HG02981 (cell line): Measurements from ENCODE around the gene KCNJ6.

ENCODE experiments used
- ATAC-seq: cut with Tn5 transposase; IDR thresholded peaks from one replicate; pipeline ENCODE4 v1.9.1; 2021; ENCODE audit warnings: mild to moderate bottlenecking, moderate library complexity; ENCODE audit not compliant: unreplicated experiment

The KCNJ6 gene

DNA sequence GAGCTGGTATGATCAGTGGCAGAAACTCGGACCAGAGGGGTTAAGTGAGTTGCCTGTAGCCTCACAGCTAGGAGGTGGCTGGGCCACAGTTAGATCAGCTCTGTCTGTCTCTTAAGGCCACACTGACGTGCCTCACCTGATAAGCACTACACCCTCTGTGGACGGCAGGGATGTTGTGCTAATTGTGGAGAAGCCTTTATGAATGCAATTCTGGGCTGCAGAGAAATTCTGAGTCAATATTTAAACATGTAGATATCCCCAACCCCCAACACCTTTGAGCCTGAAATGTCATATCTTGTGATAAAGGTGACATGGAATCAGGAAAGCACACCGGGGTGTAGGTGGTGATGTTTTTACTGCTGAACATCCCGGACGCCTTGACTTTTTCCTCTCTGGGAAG lies 88.3 kb downstream of the KCNJ6 start:
- no peak for ATAC-seq

- ATAC-seq = no peak
Observed at GRCh38 chr21:37821786-37822450, 94.3 kb downstream of the KCNJ6 start.

DNA sequence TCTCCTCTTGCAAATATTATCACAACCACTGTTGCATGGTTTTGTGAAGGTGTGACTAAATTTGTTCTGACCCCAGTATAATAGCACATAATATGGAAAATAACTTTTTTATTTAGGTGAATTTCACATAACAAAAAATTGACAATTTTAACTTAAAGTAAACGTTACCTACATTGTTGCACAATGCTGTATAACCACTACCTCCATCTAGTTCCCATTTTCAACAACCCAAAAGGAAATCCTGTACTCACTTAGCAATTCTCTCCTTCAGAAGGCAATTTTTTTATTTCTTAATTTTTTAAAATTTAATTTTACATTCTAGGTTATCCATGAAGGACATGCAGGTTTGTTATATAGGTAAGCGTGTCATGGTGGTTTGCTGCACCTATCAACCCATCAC lies 95.2 kb downstream of the KCNJ6 start:
- no peak for ATAC-seq

DNA sequence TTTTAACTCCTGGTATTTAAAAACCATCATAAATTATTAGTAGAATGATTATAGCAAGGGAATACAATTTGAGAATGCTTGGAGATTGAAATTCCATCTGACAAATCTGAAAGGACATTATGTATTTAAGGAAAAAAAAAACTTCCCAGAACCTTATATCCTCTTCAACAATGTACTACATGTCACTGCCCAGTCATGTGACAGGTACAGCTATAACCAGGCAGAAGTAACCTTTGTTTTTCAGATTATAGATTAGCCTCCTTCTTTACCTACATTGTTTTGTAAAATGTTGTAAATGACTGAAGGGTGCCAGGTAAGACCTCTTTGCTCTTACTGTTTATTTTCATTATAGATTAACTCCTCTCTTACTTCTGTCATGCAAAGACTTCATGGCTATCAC lies 96.9 kb downstream of the KCNJ6 start:
- no peak for ATAC-seq

DNA sequence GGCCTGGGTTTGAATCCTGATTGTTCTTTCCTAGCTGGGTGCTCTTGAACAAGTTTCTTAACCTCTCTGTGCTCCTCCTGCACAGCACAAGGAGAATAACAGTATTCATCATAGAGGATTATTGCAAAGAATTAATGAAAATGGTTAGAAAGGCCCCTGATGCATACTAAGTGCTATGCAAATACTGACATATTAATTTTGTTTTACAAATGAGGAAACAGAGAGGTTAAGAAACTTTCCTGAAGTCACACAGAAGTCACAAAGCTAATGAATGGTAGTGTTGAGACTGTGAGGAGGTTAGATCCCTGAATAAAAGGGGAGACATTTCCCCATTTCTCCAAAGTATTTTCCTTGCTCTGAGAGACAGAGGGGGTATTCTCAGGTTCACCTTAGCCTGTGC lies 99.0 kb downstream of the KCNJ6 start:
- ATAC-seq = no peak

GRCh38 chr21:37815893-37816292 lies 100.4 kb downstream of the KCNJ6 start:
- no peak for ATAC-seq

DNA sequence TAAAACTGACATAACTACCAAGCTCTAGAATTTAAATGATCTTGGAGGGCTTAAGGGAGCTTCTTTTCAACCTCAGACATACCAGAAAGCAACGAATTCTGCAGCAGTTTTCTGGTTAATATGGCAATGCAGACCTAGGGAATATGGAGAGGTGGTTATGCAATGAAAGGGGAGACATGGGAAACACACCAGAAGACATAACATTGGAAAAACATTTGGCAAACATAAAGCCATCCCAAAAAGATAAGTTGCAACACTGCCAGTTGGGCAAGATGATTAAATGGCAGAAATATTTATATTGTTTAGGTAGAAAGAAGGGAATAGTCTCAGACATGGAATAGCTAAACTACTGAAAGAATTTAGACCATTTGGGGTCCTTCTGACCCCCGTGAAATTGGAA lies 104.5 kb downstream of the KCNJ6 start:
- ATAC-seq = no peak

DNA sequence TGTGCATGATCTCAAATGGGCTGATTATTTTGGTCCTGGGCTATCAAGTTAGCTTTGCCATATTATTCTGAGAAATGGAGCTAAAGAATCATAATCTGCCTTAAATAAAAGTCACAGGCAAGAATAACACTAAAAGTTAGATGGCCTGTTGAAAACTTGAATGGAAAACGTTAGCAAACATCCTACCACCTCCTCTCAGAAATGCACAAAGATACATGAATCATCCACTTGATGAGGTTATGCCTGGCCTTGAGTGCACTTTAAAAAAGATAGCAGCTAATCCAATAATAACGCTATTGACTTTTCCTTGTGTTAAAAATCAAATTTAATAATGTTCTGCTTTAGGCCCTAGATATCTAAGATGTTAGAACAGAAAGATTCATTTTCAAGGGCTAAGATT lies 108.0 kb downstream of the KCNJ6 start:
- no peak for ATAC-seq

GRCh38 chr21:37805266-37805665 lies 111.0 kb downstream of the KCNJ6 start:
- no peak for ATAC-seq

DNA sequence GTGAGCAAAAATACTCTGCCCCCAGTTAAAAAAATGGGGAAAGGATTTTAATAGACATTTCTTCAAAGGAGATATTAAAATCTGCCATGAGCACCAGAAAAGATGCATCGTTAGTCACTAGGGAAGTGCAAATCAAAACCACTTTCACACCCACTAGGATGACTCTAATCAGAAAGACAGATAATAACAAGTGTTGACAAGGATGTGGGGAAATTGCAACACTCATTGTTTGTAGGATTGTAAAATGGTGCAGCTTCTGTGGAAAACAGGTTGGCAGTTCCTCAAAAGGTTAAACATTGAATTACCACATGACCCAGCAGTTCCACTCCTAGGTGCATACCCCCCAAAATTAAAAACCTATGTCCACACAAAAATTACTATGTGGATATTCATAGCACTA lies 112.3 kb downstream of the KCNJ6 start:
- ATAC-seq = no peak

DNA sequence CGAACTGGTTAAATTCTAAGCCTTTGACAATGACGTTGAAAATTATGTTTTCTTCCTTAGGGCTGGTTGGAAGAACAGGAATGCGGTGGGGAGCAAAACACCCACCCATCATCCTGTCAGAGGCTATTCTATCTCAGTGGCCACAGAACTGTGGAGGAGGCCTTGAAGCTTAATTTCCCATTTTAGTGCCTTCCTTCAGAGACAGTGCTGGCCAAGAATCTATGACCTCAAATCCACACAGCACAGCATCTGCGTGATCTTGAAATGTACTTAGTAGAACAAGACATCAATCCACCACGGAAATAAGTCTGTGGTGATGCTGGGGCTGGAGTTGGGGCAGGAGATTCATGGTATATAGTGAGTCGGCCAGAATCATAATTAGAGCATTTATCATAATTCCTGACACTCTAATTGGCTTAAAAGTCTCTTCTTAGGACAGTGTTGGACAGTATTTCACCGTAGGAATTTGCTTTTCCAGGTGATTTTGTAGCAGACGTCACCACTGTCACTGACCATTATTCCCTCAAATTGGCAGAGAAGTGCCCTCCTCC lies 113.1 kb downstream of the KCNJ6 start:
- no peak for ATAC-seq

- no peak for ATAC-seq
Observed at GRCh38 chr21:37800456-37801061, 115.7 kb downstream of the KCNJ6 start.

- ATAC-seq = no peak
Observed at GRCh38 chr21:37800057-37800455, 116.2 kb downstream of the KCNJ6 start.

GRCh38 chr21:37799211-37800056 lies 116.8 kb downstream of the KCNJ6 start:
- no peak for ATAC-seq

- ATAC-seq = no peak
Observed at GRCh38 chr21:37797403-37797802, 118.9 kb downstream of the KCNJ6 start.

GRCh38 chr21:37796011-37796410 lies 120.2 kb downstream of the KCNJ6 start:
- no peak for ATAC-seq

DNA sequence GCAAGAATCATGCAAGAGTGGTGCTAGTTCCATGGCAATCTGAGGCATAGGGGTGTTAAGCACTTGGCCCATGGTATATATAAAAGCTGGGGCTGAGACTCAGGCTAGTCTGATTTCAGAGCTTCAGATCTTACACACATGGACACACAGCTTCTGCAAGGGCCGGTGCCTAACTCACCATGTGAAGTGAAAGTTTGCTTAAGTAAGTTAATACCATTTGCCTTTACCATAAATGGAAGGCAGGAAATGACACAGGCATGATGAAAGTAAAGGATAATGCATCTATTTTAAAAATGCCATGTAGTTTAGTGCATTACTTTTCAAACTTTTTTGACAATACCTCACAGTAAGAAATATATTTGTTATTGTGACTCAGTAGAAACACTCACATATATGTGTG lies 122.6 kb downstream of the KCNJ6 start:
- no peak for ATAC-seq

GRCh38 chr21:37792046-37792445 lies 124.2 kb downstream of the KCNJ6 start:
- no peak for ATAC-seq

- ATAC-seq = no peak
Observed at GRCh38 chr21:37790905-37791304, 125.4 kb downstream of the KCNJ6 start.

DNA sequence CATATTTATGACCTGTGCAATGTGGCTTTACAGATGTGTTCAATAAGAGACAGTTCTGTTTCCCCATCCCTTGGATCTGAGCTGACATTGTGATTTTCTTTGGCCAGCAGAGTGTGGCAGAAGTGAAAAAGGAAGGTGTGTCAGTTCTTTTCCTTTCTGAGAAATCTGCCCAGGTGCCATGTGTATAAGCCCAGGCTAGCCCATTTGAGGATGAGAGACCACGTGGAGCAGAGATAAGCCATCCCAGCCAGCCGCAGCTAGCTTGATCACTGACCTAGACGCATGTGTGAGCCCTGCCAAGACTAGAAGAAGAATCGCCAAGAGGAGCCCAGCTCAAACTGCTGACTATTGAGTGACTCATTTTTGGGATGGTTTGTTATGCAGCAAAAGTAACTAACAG lies 127.8 kb downstream of the KCNJ6 start:
- ATAC-seq = no peak

- ATAC-seq = no peak
Observed at GRCh38 chr21:37787456-37787855, 128.8 kb downstream of the KCNJ6 start.
